ENCODE data around the gene INSC.

DNA sequence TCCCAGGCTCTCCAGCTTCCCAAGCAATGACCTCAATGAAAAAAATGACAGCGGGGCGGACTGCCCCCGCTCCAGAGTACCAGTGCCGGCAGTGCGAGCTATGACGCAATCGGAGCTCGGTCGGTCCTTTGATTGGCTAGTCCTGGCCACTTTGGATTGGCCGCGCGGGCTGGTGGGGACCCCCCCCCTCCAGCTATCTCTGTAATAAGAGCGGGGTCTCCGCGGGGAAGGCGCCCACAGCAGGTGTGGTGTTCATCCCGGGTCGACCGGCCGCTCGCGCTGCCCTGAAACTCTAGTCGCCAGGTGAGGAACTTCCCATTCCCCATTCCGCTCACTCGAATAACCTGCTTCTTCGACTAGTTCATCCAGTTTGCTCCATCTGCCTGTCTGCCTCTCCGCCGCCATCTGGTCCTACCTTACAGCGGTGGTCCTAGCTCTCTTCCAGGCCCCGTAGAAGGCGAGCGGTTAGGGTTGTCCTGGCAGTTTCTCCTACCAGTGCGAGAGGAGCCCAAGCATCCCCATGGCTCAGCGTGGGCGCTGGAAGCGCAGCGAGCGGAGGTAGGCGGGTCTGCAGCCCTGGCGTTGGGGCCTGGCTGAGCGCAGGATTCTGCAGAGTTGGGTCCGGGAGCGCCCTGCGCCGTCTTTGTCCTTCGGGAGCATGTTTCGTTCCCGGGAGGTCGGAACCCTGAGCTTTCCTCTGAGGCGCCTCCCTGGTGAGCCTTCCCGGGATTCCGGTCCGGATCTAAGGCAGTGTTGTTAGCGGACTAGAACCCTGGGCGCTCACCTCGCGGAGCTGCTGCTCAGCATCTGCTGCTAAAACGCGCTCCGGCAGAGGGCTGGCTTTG is 41.1 kb upstream of the INSC start, which contains the start of gene CALCB:
- no peak for TF ChIP-seq SRF (IDR thresholded peaks at IDR 0.05; ENCODE audit: low read depth, low read length)
- no peak for TF ChIP-seq SAP30 (IDR thresholded peaks at IDR 0.05; ENCODE audit: insufficient read depth, insufficient replicate concordance, low read length)
- TF ChIP-seq, protein P1, sequence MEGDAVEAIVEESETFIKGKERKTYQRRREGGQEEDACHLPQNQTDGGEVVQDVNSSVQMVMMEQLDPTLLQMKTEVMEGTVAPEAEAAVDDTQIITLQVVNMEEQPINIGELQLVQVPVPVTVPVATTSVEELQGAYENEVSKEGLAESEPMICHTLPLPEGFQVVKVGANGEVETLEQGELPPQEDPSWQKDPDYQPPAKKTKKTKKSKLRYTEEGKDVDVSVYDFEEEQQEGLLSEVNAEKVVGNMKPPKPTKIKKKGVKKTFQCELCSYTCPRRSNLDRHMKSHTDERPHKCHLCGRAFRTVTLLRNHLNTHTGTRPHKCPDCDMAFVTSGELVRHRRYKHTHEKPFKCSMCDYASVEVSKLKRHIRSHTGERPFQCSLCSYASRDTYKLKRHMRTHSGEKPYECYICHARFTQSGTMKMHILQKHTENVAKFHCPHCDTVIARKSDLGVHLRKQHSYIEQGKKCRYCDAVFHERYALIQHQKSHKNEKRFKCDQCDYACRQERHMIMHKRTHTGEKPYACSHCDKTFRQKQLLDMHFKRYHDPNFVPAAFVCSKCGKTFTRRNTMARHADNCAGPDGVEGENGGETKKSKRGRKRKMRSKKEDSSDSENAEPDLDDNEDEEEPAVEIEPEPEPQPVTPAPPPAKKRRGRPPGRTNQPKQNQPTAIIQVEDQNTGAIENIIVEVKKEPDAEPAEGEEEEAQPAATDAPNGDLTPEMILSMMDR (IDR thresholded peaks at IDR 0.05; ENCODE audit: control extremely low read depth in 1 of 3, insufficient read depth in 1 of 3, low read depth in 1 of 3, low read length in 3 of 3) = no peak
- TF ChIP-seq ZNF274 (IDR thresholded peaks at IDR 0.05; ENCODE audit: borderline replicate concordance, extremely low read depth, low read length) = no peak
- no peak for TF ChIP-seq BRCA1 (IDR thresholded peaks at IDR 0.05; ENCODE audit: low read depth, low read length)
- TF ChIP-seq GABPA (IDR thresholded peaks at IDR 0.05; ENCODE audit: borderline replicate concordance, insufficient read depth, low read length) = no peak
- peak in 1 of 2 experiments; percentile 48; a peak in 1 of 3 replicates for TF ChIP-seq POLR2A (IDR thresholded peaks at IDR 0.05; ENCODE audit: control extremely low read depth in 1 of 2, low read depth in 2 of 2, low read length in 2 of 2)
- TF ChIP-seq CBX5 (IDR thresholded peaks at IDR 0.05; ENCODE audit: low read depth, low read length) = no peak
